WTC11 (cell line): ENCODE measurements around the gene CELA2A. TPM values are rescaled to one million over a fixed set of nuclear protein-coding genes. Genes with fewer than 3 reads are reported as not detected.

Experiments
- ATAC-seq: fragments of 200-7000 bp; cut with Tn5 transposase; 2 replicates; pipeline ENCODE4 v1.10.0; 2021; ENCODE audit warnings: mild to moderate bottlenecking, moderate library complexity
- CTCF ChIA-PET: fragments of 300-600 bp; sonication (Branson Sonifier 250); formaldehyde crosslinking; loops from one replicate; lab custom pipeline; 2021; ENCODE audit warnings: antibody characterized with exemption; lab: Charles Lee
- POLR2A ChIA-PET: fragments of 350-600 bp; sonication (Branson Sonifier 250); formaldehyde crosslinking; loops from one replicate; lab custom pipeline; 2021; ENCODE audit warnings: antibody characterized with exemption; lab: Charles Lee
- DNase-seq: peaks from one replicate; pipeline ENCODE4 v3.0.0; 2021; ENCODE audit warnings: low spot score
- H3K27ac Mint-ChIP-seq: 2 replicates; pipeline ENCODE4 v1.8.0; 2021; ENCODE audit warnings: mixed read lengths
- H3K27me3 Mint-ChIP-seq: 2 replicates; pipeline ENCODE4 v1.8.0; 2021; ENCODE audit warnings: low read depth, mild to moderate bottlenecking, moderate library complexity, mixed read lengths
- H3K36me3 Mint-ChIP-seq: 2 replicates; pipeline ENCODE4 v1.8.0; 2021; ENCODE audit warnings: mixed read lengths
- H3K4me1 Mint-ChIP-seq: 2 replicates; pipeline ENCODE4 v1.8.0; 2022; ENCODE audit warnings: mixed read lengths
- H3K4me3 Mint-ChIP-seq: 2 replicates; pipeline ENCODE4 v1.8.0; 2021; ENCODE audit warnings: mild to moderate bottlenecking, moderate library complexity, mixed read lengths
- H3K9me3 Mint-ChIP-seq: 2 replicates; pipeline ENCODE4 v1.8.0; 2021; ENCODE audit warnings: mixed read lengths
- ATF6 ChIP-seq: sonication (generic); formaldehyde crosslinking; IDR thresholded peaks from 2 replicates; pipeline ENCODE4 v1.8.1; 2023; ENCODE audit warnings: mild to moderate bottlenecking, missing genetic modification reagents
- EMX1 ChIP-seq: fragments of 250-450 bp; sonication (Bioruptor Pico); IDR thresholded peaks from 2 replicates; pipeline ENCODE4 v1.8.0; 2021; ENCODE audit warnings: mild to moderate bottlenecking
- ESRRA ChIP-seq: sonication (generic); formaldehyde crosslinking; IDR thresholded peaks from 2 replicates; pipeline ENCODE4 v1.8.1; 2022; ENCODE audit warnings: mild to moderate bottlenecking, missing genetic modification reagents, borderline replicate concordance
- ETV6 ChIP-seq: sonication (generic); formaldehyde crosslinking; IDR thresholded peaks from 2 replicates; pipeline ENCODE4 v1.8.1; 2022; ENCODE audit warnings: mild to moderate bottlenecking, missing genetic modification reagents
- FOXK1 ChIP-seq: sonication (generic); formaldehyde crosslinking; IDR thresholded peaks from 2 replicates; pipeline ENCODE4 v1.8.0; 2022; ENCODE audit warnings: mild to moderate bottlenecking, moderate library complexity, missing genetic modification reagents
- FOXP1 ChIP-seq: sonication (generic); formaldehyde crosslinking; IDR thresholded peaks from 2 replicates; pipeline ENCODE4 v1.8.0; 2022; ENCODE audit warnings: missing genetic modification reagents, mild to moderate bottlenecking, moderate library complexity, borderline replicate concordance
- GRHL2 ChIP-seq: fragments of 250-450 bp; sonication (Bioruptor Pico); IDR thresholded peaks from 2 replicates; pipeline ENCODE4 v1.8.0; 2022; ENCODE audit warnings: mild to moderate bottlenecking, moderate library complexity; ENCODE audit not compliant: insufficient replicate concordance, severe bottlenecking
- IRF2 ChIP-seq: sonication (generic); formaldehyde crosslinking; IDR thresholded peaks from 2 replicates; pipeline ENCODE4 v1.8.0; 2022; ENCODE audit warnings: low read depth, missing genetic modification reagents, borderline replicate concordance
- JUN ChIP-seq: sonication (generic); formaldehyde crosslinking; IDR thresholded peaks from 2 replicates; pipeline ENCODE4 v1.8.0; 2023; ENCODE audit warnings: mild to moderate bottlenecking, missing genetic modification reagents
- NR2C2 ChIP-seq: sonication (generic); formaldehyde crosslinking; IDR thresholded peaks from 2 replicates; pipeline ENCODE4 v1.8.0; 2022; ENCODE audit warnings: mild to moderate bottlenecking, missing genetic modification reagents
- SMAD3 ChIP-seq: sonication (generic); formaldehyde crosslinking; IDR thresholded peaks from 2 replicates; pipeline ENCODE4 v1.8.0; 2022; ENCODE audit warnings: missing genetic modification reagents, mild to moderate bottlenecking, borderline replicate concordance
- TP53 ChIP-seq: sonication (generic); formaldehyde crosslinking; IDR thresholded peaks from 2 replicates; pipeline ENCODE4 v1.8.1; 2023; ENCODE audit warnings: mild to moderate bottlenecking, missing genetic modification reagents
- ZBTB21 ChIP-seq: sonication (generic); formaldehyde crosslinking; IDR thresholded peaks from 2 replicates; pipeline ENCODE4 v1.8.1; 2023; ENCODE audit warnings: mild to moderate bottlenecking, missing genetic modification reagents, borderline replicate concordance
- ZMAT4 ChIP-seq: fragments of 250-450 bp; sonication (Bioruptor Pico); IDR thresholded peaks from 2 replicates; pipeline ENCODE4 v1.9.0; 2021; ENCODE audit warnings: mild to moderate bottlenecking
- ZNF281 ChIP-seq: sonication (generic); formaldehyde crosslinking; IDR thresholded peaks from 2 replicates; pipeline ENCODE4 v1.8.0; 2023; ENCODE audit warnings: mild to moderate bottlenecking, missing genetic modification reagents
- ZNF532 ChIP-seq: fragments of 250-450 bp; sonication (Bioruptor Pico); IDR thresholded peaks from 2 replicates; pipeline ENCODE4 v1.9.0; 2021; ENCODE audit warnings: mild to moderate bottlenecking, borderline replicate concordance
- total RNA-seq: library from RNA; stranded (reverse); gene quantifications from 3 replicates; pipeline ENCODE4 v1.2.3, GENCODE V29; 2021
- TF ChIP-seq, protein P1 (sequence below): sonication (generic); formaldehyde crosslinking; IDR thresholded peaks from 2 replicates; pipeline ENCODE4 v1.8.0; 2023; ENCODE audit warnings: missing genetic modification reagents, mild to moderate bottlenecking, borderline replicate concordance
- TF ChIP-seq, protein P2 (sequence below): sonication (generic); formaldehyde crosslinking; IDR thresholded peaks from 2 replicates; pipeline ENCODE4 v1.8.1; 2023; ENCODE audit warnings: mild to moderate bottlenecking, missing genetic modification reagents, moderate library complexity
- TF ChIP-seq, protein P3 (sequence below): sonication (generic); formaldehyde crosslinking; IDR thresholded peaks from 2 replicates; pipeline ENCODE4 v1.8.1; 2022; ENCODE audit warnings: mild to moderate bottlenecking, missing genetic modification reagents, moderate library complexity, borderline replicate concordance

The CELA2A gene
- total RNA-seq, 1 experiment from 2014 or later = 0.83 TPM

DNA sequence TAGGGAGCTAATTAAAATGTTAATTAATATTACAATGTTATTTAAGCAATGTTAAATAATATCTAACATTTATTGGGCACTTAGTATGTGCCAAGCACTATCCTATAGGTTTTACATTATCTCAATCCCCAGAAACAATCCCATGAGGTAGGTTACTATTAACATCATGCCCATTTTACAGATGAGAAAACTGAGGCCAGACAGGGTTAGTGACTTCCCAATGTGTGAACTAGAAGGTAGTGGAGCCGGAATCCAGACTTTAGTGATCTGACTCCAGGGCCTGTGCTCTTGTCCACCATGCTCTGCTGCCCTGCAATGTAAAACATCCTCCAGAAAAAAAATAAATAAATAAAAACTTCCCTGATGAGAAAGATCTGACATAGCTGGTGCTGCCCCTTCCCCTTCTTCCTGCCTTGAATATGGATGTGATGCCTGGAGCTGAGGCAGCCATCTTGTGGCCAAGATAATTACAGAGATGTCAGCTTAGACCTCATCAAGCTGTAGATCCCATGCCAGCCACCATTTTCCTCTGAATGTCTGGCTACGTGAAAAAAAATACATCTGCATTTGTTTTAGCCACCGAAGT lies 7.6 kb upstream of the CELA2A start (continued):
- TF ChIP-seq, protein P1, sequence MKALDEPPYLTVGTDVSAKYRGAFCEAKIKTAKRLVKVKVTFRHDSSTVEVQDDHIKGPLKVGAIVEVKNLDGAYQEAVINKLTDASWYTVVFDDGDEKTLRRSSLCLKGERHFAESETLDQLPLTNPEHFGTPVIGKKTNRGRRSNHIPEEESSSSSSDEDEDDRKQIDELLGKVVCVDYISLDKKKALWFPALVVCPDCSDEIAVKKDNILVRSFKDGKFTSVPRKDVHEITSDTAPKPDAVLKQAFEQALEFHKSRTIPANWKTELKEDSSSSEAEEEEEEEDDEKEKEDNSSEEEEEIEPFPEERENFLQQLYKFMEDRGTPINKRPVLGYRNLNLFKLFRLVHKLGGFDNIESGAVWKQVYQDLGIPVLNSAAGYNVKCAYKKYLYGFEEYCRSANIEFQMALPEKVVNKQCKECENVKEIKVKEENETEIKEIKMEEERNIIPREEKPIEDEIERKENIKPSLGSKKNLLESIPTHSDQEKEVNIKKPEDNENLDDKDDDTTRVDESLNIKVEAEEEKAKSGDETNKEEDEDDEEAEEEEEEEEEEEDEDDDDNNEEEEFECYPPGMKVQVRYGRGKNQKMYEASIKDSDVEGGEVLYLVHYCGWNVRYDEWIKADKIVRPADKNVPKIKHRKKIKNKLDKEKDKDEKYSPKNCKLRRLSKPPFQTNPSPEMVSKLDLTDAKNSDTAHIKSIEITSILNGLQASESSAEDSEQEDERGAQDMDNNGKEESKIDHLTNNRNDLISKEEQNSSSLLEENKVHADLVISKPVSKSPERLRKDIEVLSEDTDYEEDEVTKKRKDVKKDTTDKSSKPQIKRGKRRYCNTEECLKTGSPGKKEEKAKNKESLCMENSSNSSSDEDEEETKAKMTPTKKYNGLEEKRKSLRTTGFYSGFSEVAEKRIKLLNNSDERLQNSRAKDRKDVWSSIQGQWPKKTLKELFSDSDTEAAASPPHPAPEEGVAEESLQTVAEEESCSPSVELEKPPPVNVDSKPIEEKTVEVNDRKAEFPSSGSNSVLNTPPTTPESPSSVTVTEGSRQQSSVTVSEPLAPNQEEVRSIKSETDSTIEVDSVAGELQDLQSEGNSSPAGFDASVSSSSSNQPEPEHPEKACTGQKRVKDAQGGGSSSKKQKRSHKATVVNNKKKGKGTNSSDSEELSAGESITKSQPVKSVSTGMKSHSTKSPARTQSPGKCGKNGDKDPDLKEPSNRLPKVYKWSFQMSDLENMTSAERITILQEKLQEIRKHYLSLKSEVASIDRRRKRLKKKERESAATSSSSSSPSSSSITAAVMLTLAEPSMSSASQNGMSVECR (CRISPR knock-in tag) = no peak
- no peak for TF ChIP-seq JUN (CRISPR knock-in tag)
- TF ChIP-seq IRF2 (CRISPR knock-in tag) = no peak
- TF ChIP-seq ZNF532 (CRISPR knock-in tag) = no peak
- no peak for TF ChIP-seq ETV6 (CRISPR knock-in tag)
- TF ChIP-seq, all 79 proteins: peak for 0

DNA sequence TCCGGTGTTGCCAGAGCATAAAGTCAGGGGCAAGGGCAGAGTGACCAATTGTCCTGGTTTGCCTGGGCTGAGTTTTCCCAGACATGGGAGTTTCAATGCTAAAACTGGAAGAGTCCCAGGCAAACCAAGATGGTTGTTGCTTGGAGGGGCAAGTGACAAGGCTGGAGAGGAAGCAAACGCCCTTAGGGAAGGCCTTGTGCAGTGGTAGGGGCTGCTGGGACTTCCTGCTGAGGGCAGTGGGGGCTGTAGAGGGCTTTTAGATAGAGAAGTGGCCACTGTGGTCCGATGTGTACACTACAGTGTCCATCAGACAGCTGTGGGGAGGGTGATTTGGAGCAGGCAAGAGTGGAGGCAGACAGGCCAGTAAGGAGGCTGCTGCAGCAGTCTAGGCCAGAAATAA lies 7.0 kb upstream of the CELA2A start:
- H3K36me3 Mint-ChIP-seq = no peaks in the 10 kb centered on the region
- ChIA-PET POLR2A (no interaction called here), CTCF (no interaction called here)
- no peak for DNase-seq
- peaks cover 19% of the 10 kb centered on the region for H3K9me3 Mint-ChIP-seq
- no peak overlapping the region for H3K4me3 Mint-ChIP-seq
- no peak for ATAC-seq
- no peak overlapping the region for H3K27ac Mint-ChIP-seq
- no peaks in the 10 kb centered on the region for H3K4me1 Mint-ChIP-seq
- H3K27me3 Mint-ChIP-seq = 0 out of 2 replicates have a peak, but pooled peaks cover 4% of the 10 kb centered on the region
- no peak for TF ChIP-seq FOXP1
- TF ChIP-seq TP53 = no peak
- no peak for TF ChIP-seq NR2C2
- TF ChIP-seq ATF6 (CRISPR knock-in tag) = no peak
- TF ChIP-seq EMX1 (CRISPR knock-in tag) = no peak
- no peak for TF ChIP-seq ZBTB21
- TF ChIP-seq, protein P2, sequence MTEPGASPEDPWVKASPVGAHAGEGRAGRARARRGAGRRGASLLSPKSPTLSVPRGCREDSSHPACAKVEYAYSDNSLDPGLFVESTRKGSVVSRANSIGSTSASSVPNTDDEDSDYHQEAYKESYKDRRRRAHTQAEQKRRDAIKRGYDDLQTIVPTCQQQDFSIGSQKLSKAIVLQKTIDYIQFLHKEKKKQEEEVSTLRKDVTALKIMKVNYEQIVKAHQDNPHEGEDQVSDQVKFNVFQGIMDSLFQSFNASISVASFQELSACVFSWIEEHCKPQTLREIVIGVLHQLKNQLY = no peak
- TF ChIP-seq ZMAT4 (CRISPR knock-in tag) = no peak
- no peak for TF ChIP-seq SMAD3 (CRISPR knock-in tag)
- TF ChIP-seq, protein P3, sequence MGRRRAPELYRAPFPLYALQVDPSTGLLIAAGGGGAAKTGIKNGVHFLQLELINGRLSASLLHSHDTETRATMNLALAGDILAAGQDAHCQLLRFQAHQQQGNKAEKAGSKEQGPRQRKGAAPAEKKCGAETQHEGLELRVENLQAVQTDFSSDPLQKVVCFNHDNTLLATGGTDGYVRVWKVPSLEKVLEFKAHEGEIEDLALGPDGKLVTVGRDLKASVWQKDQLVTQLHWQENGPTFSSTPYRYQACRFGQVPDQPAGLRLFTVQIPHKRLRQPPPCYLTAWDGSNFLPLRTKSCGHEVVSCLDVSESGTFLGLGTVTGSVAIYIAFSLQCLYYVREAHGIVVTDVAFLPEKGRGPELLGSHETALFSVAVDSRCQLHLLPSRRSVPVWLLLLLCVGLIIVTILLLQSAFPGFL (CRISPR knock-in tag) = no peak
- TF ChIP-seq ESRRA (CRISPR knock-in tag) = no peak
- TF ChIP-seq GRHL2 (CRISPR knock-in tag) = no peak
- TF ChIP-seq FOXK1 (CRISPR knock-in tag) = no peak
- TF ChIP-seq ZNF281 = no peak
